H9 (cell line): Measurements from ENCODE around the gene CD81. TPM values are rescaled to one million over a fixed set of nuclear protein-coding genes. Genes with fewer than 3 reads are reported as not detected.

ENCODE experiments used
- DNase-seq: peaks from one replicate; pipeline ENCODE4 v3.0.0-alpha.2; 2017
- H2AFZ ChIP-seq: one replicate; pipeline ENCODE4 v1.6.1; 2013; ENCODE audit warnings: mild to moderate bottlenecking, low read length, control low read depth, moderate library complexity
- H2AK5ac ChIP-seq: 2 replicates; pipeline ENCODE4 v1.6.1; 2013; ENCODE audit warnings: low read length, control low read depth, mixed read lengths; ENCODE audit not compliant: insufficient read length
- H2BK120ac ChIP-seq: one replicate; pipeline ENCODE4 v1.6.1; 2013; ENCODE audit warnings: low read depth, mild to moderate bottlenecking, low read length, control low read depth, inconsistent platforms; ENCODE audit not compliant: poor library complexity, severe bottlenecking
- H2BK12ac ChIP-seq: 2 replicates; pipeline ENCODE4 v1.6.1; 2013; ENCODE audit warnings: low read length, control low read depth, mixed read lengths, low read depth; ENCODE audit not compliant: insufficient read length
- H2BK15ac ChIP-seq: 2 replicates; pipeline ENCODE4 v1.6.1; 2013; ENCODE audit warnings: low read depth, low read length, control low read depth
- H2BK20ac ChIP-seq: one replicate; pipeline ENCODE4 v1.6.1; 2013; ENCODE audit warnings: low read depth, mild to moderate bottlenecking, low read length, control low read depth, inconsistent platforms; ENCODE audit not compliant: poor library complexity, severe bottlenecking
- H2BK5ac ChIP-seq: 2 replicates; pipeline ENCODE4 v1.6.1; 2013; ENCODE audit warnings: low read length, control low read depth, mixed read lengths; ENCODE audit not compliant: insufficient read length
- H3K14ac ChIP-seq: 2 replicates; pipeline ENCODE4 v1.6.1; 2013; ENCODE audit warnings: low read length, control low read depth; ENCODE audit not compliant: insufficient read depth
- H3K18ac ChIP-seq: 2 replicates; pipeline ENCODE4 v1.6.1; 2013; ENCODE audit warnings: low read depth, mild to moderate bottlenecking, mixed read lengths, low read length, control low read depth; ENCODE audit not compliant: insufficient read length
- H3K23ac ChIP-seq: 2 replicates; pipeline ENCODE4 v1.6.1; 2013; ENCODE audit warnings: low read length, control low read depth, mixed read lengths, low read depth; ENCODE audit not compliant: insufficient read length
- H3K23me2 ChIP-seq: 2 replicates; pipeline ENCODE4 v1.6.1; 2013; ENCODE audit warnings: low read depth, mild to moderate bottlenecking, mixed read lengths, low read length, control low read depth; ENCODE audit not compliant: insufficient read length, poor library complexity, severe bottlenecking
- H3K27ac ChIP-seq: 2 replicates; pipeline ENCODE4 v1.5.1; 2013; ENCODE audit warnings: low read length, control low read depth, mixed read lengths, low read depth; ENCODE audit not compliant: insufficient read length
- H3K27me3 ChIP-seq: 2 replicates; pipeline ENCODE4 v1.6.1; 2013; ENCODE audit warnings: low read length, control low read depth, inconsistent platforms; ENCODE audit not compliant: insufficient read depth
- H3K4ac ChIP-seq: 2 replicates; pipeline ENCODE4 v1.6.1; 2013; ENCODE audit warnings: low read depth, mild to moderate bottlenecking, control low read depth, inconsistent platforms, low read length, moderate library complexity
- H3K4me1 ChIP-seq: 2 replicates; pipeline ENCODE4 v1.6.1; 2013; ENCODE audit warnings: low read length, control low read depth, inconsistent platforms; ENCODE audit not compliant: insufficient read depth
- H3K4me2 ChIP-seq: 2 replicates; pipeline ENCODE4 v1.6.1; 2013; ENCODE audit warnings: low read length, control low read depth, mixed read lengths; ENCODE audit not compliant: insufficient read length, insufficient read depth
- H3K56ac ChIP-seq: 2 replicates; pipeline ENCODE4 v1.6.1; 2013; ENCODE audit warnings: low read depth, mild to moderate bottlenecking, mixed read lengths, low read length, control low read depth; ENCODE audit not compliant: insufficient read length
- H3K79me1 ChIP-seq: 2 replicates; pipeline ENCODE4 v1.6.1; 2013; ENCODE audit warnings: low read depth, mild to moderate bottlenecking, moderate library complexity, low read length, control low read depth, inconsistent platforms; ENCODE audit not compliant: insufficient read depth, poor library complexity, severe bottlenecking
- H3K79me2 ChIP-seq: 2 replicates; pipeline ENCODE4 v1.6.1; 2013; ENCODE audit warnings: low read length, control low read depth, inconsistent platforms; ENCODE audit not compliant: insufficient read depth
- H3K9ac ChIP-seq: 2 replicates; pipeline ENCODE4 v1.6.1; 2013; ENCODE audit warnings: low read length, control low read depth, mixed read lengths; ENCODE audit not compliant: insufficient read length; ENCODE audit errors: extremely low read depth
- H3K9me3 ChIP-seq: one replicate; pipeline ENCODE4 v1.6.1; 2013; ENCODE audit warnings: low read depth, low read length, inconsistent platforms; ENCODE audit not compliant: control insufficient read depth
- H3T11ph ChIP-seq: one replicate; pipeline ENCODE4 v1.6.1; 2013; ENCODE audit warnings: mild to moderate bottlenecking, low read length, control low read depth, inconsistent platforms
- H4K20me1 ChIP-seq: one replicate; pipeline ENCODE4 v1.6.1; 2013; ENCODE audit not compliant: control insufficient read depth, insufficient read length, insufficient read depth
- H4K5ac ChIP-seq: 2 replicates; pipeline ENCODE4 v1.6.1; 2013; ENCODE audit warnings: low read depth, mild to moderate bottlenecking, mixed read lengths, low read length, control low read depth; ENCODE audit not compliant: insufficient read length
- H4K8ac ChIP-seq: replicated peaks from 2 replicates; pipeline ENCODE4 v1.6.1; 2013; ENCODE audit warnings: low read length, control low read depth, mixed read lengths, low read depth; ENCODE audit not compliant: insufficient read length
- H4K91ac ChIP-seq: 2 replicates; pipeline ENCODE4 v1.6.1; 2013; ENCODE audit warnings: low read depth, mild to moderate bottlenecking, moderate library complexity, mixed read lengths, low read length, control low read depth; ENCODE audit not compliant: insufficient read length
- H3K27ac Mint-ChIP-seq, 3 experiments: 2 replicates in 2 of 3; 3 replicates in 1 of 3; pipeline ENCODE4 v1.8.0; 2020 to 2021; ENCODE audit warnings: mixed read lengths in 3 of 3, mild to moderate bottlenecking in 1 of 3, moderate library complexity in 1 of 3
- H3K27me3 Mint-ChIP-seq: 2 replicates; pipeline ENCODE4 v1.8.0; 2021; ENCODE audit warnings: low read depth, mild to moderate bottlenecking, moderate library complexity, mixed read lengths
- H3K36me3 Mint-ChIP-seq, 3 experiments: 2 replicates in 2 of 3; 3 replicates in 1 of 3; pipeline ENCODE4 v1.8.0; 2020 to 2021; ENCODE audit warnings: low read depth in 3 of 3, mixed read lengths in 3 of 3; ENCODE audit not compliant: insufficient read depth in 1 of 3
- H3K4me1 Mint-ChIP-seq, 2 experiments: 2 replicates each; pipeline ENCODE4 v1.8.0; 2020; ENCODE audit warnings: mixed read lengths in 2 of 2
- H3K4me3 Mint-ChIP-seq, 2 experiments: 2 replicates in 1 of 2; 3 replicates in 1 of 2; pipeline ENCODE4 v1.8.0; 2020 to 2021; ENCODE audit warnings: mild to moderate bottlenecking in 2 of 2, mixed read lengths in 2 of 2, moderate library complexity in 1 of 2
- H3K9me3 Mint-ChIP-seq, 2 experiments: 2 replicates in 1 of 2; 3 replicates in 1 of 2; pipeline ENCODE4 v1.8.0; 2020; ENCODE audit warnings: mild to moderate bottlenecking in 2 of 2, mixed read lengths in 2 of 2, moderate library complexity in 1 of 2
- WGBS: extraction: QIAGEN DNeasy Blood & Tissue Kit; methylation state at CpG from one replicate; pipeline ENCODE4 v1.1.7; 2013; ENCODE audit warnings: missing lambda C conversion rate, low lambda C conversion rate, mixed read lengths; ENCODE audit not compliant: insufficient read length; ENCODE audit errors: extremely low coverage; 5-methylcytosine and 5-hydroxymethylcytosine counted together
- total RNA-seq: library from RNA; stranded (reverse); gene quantifications from 2 replicates; pipeline ENCODE4 v1.2.1, GENCODE V29; 2021
- TF ChIP-seq, protein P1 (sequence below): fragments of 200-600 bp; sonication (generic); conservative IDR thresholded peaks from 3 replicates; pipeline ENCODE4 v1.8.0; 2021; ENCODE audit warnings: antibody characterized with exemption, mild to moderate bottlenecking

The CD81 gene
- total RNA-seq, 1 experiment from 2014 or later = 246 TPM

DNA sequence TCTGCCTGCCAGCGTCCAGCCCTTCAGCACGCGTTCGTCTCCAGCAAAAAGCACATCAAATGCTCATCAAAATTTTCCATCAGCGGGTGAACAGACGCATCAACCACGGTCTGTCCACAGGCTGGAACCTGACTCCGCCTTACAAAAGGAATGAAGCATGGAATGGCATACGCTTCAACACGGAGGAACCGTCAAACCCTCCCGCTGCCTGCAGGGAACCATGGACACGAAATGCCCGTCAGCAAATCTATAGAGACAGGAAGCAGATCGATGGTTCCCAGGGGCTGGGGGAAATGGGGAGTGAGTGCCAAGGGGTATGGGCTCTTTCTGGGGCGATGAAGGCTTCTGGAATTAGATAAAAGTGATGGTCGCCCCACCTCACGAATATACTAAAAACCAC lies 39.7 kb downstream of the CD81 start:
- Histone ChIP-seq H2BK20ac (no peak overlapping the region), H4K8ac (no peak overlapping the region), H3K4me1 (no peaks in the 10 kb centered on the region), H3K27ac (no peak overlapping the region), H3K18ac (no peak overlapping the region), H3K9me3 (no peaks in the 10 kb centered on the region), H3K56ac (no peak overlapping the region), H2BK12ac (no peak overlapping the region), H4K5ac (no peak overlapping the region), H3K79me2 (no peaks in the 10 kb centered on the region), H4K91ac (no peak overlapping the region), H3K79me1 (no peaks in the 10 kb centered on the region), H4K20me1 (no peaks in the 10 kb centered on the region), H3K4me2 (no peak overlapping the region), H3K9ac (no peak overlapping the region), H2AK5ac (no peak overlapping the region), H2BK5ac (no peak overlapping the region), H3K4ac (no peak overlapping the region), H3T11ph (no peak overlapping the region), H2BK120ac (no peak overlapping the region), H2AFZ (no peak overlapping the region), H2BK15ac (no peak overlapping the region), H3K14ac (no peak overlapping the region), H3K23me2 (no peaks in the 10 kb centered on the region), H3K23ac (no peak overlapping the region), H3K27me3 (no peaks in the 10 kb centered on the region)
- Mint-ChIP-seq H3K27ac (no peak overlapping the region), H3K27me3 (peaks cover 7% of the 10 kb centered on the region), H3K4me3 (no peak overlapping the region), H3K4me1 (no peaks in the 10 kb centered on the region; a peak in 1 of 4 replicates), H3K9me3 (no peaks in the 10 kb centered on the region), H3K36me3 (no peaks in the 10 kb centered on the region)
- DNase-seq = no peak
- WGBS = no CpG with 5 or more reads among the region's 18 CpGs
- TF ChIP-seq, protein P1, sequence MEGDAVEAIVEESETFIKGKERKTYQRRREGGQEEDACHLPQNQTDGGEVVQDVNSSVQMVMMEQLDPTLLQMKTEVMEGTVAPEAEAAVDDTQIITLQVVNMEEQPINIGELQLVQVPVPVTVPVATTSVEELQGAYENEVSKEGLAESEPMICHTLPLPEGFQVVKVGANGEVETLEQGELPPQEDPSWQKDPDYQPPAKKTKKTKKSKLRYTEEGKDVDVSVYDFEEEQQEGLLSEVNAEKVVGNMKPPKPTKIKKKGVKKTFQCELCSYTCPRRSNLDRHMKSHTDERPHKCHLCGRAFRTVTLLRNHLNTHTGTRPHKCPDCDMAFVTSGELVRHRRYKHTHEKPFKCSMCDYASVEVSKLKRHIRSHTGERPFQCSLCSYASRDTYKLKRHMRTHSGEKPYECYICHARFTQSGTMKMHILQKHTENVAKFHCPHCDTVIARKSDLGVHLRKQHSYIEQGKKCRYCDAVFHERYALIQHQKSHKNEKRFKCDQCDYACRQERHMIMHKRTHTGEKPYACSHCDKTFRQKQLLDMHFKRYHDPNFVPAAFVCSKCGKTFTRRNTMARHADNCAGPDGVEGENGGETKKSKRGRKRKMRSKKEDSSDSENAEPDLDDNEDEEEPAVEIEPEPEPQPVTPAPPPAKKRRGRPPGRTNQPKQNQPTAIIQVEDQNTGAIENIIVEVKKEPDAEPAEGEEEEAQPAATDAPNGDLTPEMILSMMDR = no peak
